HG02798 (cell line): Measurements from ENCODE around the gene IL1B.

ENCODE experiments used
- ATAC-seq: cut with Tn5 transposase; IDR thresholded peaks from one replicate; pipeline ENCODE4 v1.9.1; 2021; ENCODE audit warnings: mild to moderate bottlenecking; ENCODE audit not compliant: unreplicated experiment, poor library complexity

IL1B gene

DNA sequence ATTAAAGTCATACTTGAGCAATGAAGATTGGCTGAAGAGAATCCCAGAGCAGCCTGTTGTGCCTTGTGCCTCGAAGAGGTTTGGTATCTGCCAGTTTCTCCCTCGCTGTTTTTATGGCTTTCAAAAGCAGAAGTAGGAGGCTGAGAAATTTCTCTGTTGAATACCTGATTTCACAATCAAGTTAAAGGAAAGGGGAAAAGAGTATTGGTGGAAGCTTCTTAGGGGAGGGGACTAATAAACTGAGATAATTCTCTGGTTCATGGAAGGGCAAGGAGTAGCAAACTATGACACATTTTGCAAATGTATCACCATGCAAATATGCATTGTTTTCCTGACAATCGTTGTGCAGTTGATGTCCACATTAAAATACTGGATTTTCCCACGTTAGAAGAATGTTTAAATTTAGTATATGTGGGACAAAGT lies at the start of gene IL1B:
IL1B (minus strand) TSS at position 85 of the 423 bp plus-strand sequence. CDS start 550 bp downstream, outside the sequence.
- no peak for ATAC-seq

GRCh38 chr2:112886291-112886690 lies 49.7 kb upstream of the IL1B start:
- ATAC-seq = no peak

- no peak for ATAC-seq
Observed at GRCh38 chr2:112885506-112885902, 48.9 kb upstream of the IL1B start.

DNA sequence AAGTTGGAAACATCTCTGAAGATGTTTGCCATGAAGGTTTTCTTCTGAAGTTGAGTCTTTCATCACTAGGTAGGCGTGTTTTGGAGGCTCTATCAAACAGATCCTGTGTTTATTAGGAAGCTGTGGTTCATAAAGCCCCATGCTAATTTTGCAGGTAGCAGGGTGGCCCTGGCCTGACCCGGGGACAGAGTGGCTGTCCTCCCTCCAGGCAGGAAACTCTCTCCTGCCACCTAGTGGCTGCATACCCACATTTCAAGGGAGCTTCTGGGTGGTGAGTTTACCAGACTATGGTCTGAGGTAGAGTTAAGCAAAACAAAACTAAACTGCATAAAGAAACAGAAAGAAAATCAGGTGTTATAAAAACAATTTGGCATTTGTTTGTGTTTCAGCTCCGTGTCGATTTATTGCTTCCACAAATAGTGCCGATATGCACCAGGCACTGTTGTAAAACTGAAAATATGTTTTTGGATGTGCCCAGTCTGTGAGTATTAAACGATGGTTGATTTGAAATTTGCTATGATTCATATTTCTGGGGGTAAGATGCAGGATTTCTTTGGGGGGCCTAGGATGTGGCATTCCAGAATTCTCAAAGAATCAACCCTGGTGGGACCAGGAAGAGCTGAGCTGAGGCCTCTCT lies 48.4 kb upstream of the IL1B start:
- peak; percentile 80 for ATAC-seq

GRCh38 chr2:112883669-112884068 lies 47.1 kb upstream of the IL1B start:
- no peak for ATAC-seq

GRCh38 chr2:112881217-112881985 lies 44.8 kb upstream of the IL1B start:
- ATAC-seq = peak; percentile 68

GRCh38 chr2:112880696-112881095 lies 44.1 kb upstream of the IL1B start:
- ATAC-seq = no peak

GRCh38 chr2:112880091-112880531 lies 43.5 kb upstream of the IL1B start:
- no peak for ATAC-seq

DNA sequence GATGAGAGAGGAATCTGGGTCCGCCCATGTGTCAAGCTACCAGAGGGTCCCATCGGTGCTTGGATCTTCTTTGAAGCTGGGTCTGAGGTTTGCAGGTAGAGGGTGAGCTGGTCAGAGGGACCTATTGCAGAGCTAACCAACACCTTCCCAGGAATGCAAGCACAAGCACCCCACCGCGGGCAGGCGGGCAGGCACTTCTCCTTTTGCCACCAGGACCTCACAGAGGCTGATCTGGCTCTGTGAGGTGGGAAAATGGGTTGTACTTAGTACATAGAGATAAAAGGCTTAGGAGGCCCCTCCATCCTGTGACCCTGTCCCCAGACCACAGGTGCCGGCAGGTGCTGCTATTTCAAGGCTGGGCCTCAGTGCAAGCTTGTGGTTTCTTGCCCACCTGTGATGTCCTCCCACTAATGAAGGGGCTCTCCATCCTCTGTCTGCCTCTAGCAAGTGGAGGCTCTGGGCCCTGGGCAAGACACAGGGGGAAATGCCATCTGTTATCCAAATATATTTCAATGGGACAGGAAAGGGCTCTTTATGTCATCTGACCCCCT lies 43.0 kb upstream of the IL1B start:
- ATAC-seq = no peak

DNA sequence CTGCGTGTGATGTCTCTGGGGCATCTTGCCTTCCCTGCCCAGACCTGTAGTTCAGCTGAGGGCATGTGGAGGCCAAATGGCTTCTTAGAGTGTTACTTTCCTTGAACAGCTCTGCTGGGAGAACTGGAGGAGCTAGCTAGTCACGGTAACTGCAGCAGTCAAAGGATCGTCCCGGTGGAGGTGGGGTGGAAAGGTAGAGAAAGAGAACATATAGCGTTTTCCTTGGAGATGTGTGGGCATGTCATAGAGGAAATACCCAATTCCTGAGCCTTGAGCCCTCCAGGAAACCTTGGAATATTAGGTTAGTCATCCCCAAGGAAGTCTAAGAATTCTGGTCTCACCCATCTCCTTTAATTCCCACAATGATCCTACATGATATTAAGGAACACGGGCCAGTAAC lies 40.8 kb upstream of the IL1B start:
- ATAC-seq = no peak

DNA sequence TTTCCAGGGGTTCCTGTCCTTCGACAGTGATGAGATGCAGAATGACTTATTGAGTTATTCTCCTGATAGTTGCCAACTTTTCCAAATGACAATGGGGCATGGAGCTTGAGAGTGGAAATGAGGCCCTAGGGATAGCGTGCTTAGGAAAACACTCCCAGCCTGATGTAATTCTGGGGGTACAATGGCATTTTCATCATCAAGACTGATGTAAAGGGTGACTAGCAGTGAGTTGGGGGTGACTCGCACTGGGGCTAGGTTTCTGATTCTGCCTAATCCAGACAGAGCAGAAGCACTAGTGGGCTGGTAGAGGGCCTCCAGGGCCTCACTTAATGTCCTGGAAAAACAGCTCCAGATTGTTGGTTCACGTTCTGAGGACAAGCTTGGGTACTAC lies 40.4 kb upstream of the IL1B start:
- no peak for ATAC-seq

DNA sequence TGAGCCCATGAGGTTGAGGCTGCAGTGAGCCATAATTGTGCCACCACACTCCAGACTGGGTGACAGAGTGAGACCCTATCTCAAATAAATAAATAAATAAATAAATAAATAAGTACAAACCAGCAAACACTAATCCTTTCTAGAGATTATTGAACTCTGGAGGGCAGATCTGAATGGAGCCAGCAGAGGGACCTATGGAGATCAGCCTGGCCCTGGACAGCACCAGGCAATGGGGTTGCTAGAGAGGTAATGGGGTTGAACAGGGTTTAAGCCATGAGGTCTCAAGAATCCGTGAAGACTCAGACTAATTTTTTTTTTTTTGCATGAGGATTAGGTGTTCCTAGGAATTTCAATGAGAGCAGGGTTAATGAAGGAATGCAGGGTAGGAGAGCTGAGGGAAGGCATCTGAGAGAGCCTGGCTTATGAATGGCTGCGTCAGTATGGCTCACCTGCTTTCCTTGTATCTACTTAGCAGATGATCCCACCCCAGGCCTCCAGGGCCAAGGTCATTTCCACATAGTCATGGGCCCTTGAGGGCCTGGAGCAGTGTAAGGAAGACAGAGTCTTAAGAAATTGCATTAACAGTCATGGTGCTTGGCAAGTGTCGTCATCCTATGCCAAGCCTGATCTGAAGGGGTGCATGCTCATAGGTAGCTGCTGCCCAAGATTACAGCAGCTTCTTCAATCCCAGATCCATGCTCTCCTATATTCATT lies 39.8 kb upstream of the IL1B start:
- ATAC-seq = no peak

- ATAC-seq = no peak
Observed at GRCh38 chr2:112870841-112871835, 34.6 kb upstream of the IL1B start.

DNA sequence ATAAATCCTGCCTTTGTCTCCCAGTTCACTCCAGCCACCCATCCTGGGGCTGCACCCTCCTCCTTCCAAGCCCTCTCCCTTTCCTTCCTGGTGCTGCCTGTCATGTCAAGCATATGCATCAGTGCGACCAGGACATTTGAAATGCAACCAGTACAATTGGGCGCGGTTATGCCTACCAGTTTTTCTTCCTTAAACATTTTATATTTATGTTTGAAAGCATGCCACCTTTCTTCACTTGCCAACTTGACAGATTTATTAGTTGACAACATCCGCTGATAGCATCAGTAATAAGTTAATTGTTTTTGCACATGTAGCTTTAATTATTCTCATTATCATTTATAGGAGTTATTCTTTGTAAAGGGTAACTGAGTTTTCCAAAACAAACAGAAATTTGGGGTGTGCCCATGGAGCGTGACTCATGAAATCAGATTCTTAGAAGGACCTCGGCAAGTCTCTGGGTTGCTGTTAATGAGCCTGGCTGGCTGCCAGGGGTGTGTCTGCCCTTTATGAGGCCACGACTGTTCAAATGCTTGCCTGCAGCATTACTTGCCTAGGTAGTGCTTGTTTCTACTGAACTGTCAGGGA lies 32.8 kb upstream of the IL1B start:
- ATAC-seq = no peak

DNA sequence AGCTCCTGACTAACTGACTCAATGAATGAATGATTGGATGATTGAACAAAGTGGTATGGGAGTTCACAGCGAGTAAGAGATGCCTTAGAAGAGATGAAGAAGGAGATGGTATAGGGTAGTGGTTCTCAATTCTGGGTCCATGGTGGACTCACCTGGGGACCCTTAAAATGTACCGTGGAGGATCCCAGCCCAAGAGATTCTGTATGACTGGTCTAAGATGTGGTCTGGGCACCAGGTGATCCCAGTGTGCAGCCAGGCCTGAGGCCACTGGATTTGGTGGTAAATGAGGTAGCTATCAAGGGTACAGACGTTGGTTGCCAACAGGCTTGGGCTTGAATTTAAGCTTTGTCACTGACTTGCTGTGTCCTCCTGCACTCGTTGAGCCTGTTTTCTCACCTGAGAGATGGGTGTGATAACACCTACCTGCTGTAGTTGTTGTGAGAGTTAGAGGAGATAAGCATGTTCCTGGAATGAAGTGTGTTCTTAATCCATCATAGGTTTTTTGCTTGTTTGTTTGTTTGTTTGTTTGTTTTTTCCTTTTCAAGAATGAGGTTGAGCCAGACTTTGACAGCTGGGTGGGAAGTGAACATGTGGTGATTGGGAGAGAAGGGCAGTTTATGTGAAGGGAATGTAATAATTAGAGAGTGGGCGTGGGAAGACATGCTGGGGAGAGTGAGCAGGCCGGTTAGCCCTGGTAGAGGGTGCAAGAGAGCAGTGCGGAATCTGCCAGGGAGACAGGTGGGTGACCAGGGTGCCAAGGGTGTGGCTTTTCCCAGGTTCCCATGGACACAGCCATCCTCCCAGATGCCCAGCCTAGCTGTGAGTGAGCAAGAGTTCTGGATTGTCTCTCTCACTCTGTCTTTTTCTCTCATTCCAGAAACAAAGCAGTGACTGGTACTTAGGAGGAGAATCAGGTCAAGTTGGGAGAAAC lies 31.4 kb upstream of the IL1B start:
- ATAC-seq = no peak

DNA sequence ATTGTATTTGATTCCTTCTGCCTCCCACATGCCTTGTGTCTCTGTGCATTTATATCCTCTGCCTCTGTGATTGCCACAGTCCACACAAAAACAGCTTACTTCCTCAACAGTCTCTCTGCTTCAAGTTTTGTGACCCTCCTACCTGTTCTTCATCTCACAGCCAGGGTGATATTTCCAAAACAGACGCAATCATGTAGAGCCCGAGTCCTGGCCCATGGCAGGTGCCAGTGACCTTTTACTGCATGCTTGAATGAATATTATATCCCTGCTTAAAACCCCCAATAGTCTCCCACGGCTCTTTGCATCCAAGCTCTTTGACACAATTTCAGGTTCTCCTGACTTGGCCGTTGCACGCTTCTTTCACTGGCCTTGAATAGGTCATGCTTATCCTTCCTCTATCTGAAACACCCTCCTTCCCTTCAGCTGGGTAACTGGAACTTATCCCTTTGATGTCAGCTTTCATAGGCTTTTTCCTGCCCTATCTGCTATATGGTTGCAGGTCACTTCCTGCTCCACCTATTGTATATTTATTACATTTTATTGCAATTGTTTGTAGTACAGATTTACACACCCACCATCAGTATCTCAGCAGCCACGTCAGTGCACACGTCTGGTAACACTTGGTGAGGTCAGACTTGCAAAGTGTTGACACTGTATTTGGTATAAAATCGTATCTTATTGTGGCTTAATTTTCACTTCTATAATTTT lies 29.7 kb upstream of the IL1B start:
- no peak for ATAC-seq

GRCh38 chr2:112864072-112864471 lies 27.5 kb upstream of the IL1B start:
- ATAC-seq = no peak
